GM23248 (cell line): ENCODE measurements around the gene SCN4A.

Source experiments
- EZH2 ChIP-seq: fragments of 200-600 bp; sonication (generic); IDR thresholded peaks from 2 replicates; pipeline ENCODE4 v1.6.1; 2018; ENCODE audit warnings: antibody characterized with exemption, mild to moderate bottlenecking; ENCODE audit not compliant: insufficient read depth, poor library complexity, severe bottlenecking
- EZH2phosphoT487 ChIP-seq: fragments of 200-600 bp; sonication (generic); IDR thresholded peaks from 2 replicates; pipeline ENCODE4 v1.6.1; 2018; ENCODE audit warnings: antibody characterized with exemption, moderate library complexity, mild to moderate bottlenecking, low read depth; ENCODE audit not compliant: insufficient read depth

GRCh38 chr17:63930951-63931575, 41.7 kb downstream of the SCN4A start:
- TF ChIP-seq EZH2phosphoT487 (no peak), EZH2 (no peak)
